Ramos (cell line): ENCODE data around the gene RSRC2.
"Not testable (repeated sequence)": the region's sequence is repeated elsewhere in the genome, so short reads cannot be mapped to it uniquely, and the experiment has no call there.

Source experiments
- in situ Hi-C: fragments of 300-500 bp; cut with MboI; formaldehyde crosslinking; loops from one replicate; pipeline ENCODE4 v1.14.3; 2022; ENCODE audit warnings: low sequenced_read_pairs; ENCODE audit not compliant: unreplicated experiment

The RSRC2 gene

GRCh38 chr12:122489038-122489437 is 37.7 kb downstream of the RSRC2 start:
- in situ Hi-C loops, result no loop called here

- in situ Hi-C loops, result not testable (repeated sequence)
Measured at GRCh38 chr12:122487807-122488206, 38.9 kb downstream of the RSRC2 start.

GRCh38 chr12:122486805-122487426 is 39.8 kb downstream of the RSRC2 start:
- in situ Hi-C loops, result no loop called here

GRCh38 chr12:122486360-122486759 is 40.4 kb downstream of the RSRC2 start:
- in situ Hi-C loops, result not testable (repeated sequence)

GRCh38 chr12:122484385-122484784 is 42.4 kb downstream of the RSRC2 start:
- in situ Hi-C loops, result not testable (repeated sequence)

- in situ Hi-C loops, result no loop called here
Measured at GRCh38 chr12:122483969-122484368, 42.8 kb downstream of the RSRC2 start.

- in situ Hi-C loops, result no loop called here
Measured at GRCh38 chr12:122481861-122482260, 44.9 kb downstream of the RSRC2 start.

- in situ Hi-C loops, result no loop called here
Measured at GRCh38 chr12:122480753-122481152, 46.0 kb downstream of the RSRC2 start.

- in situ Hi-C loops, result no loop called here
Measured at GRCh38 chr12:122474324-122474716, 52.4 kb downstream of the RSRC2 start.

GRCh38 chr12:122473543-122474323 is 53.0 kb downstream of the RSRC2 start:
- in situ Hi-C loops, result no loop called here

GRCh38 chr12:122471324-122472226 is 55.2 kb downstream of the RSRC2 start:
- in situ Hi-C loops, result no loop called here

- in situ Hi-C loops, result not testable (repeated sequence)
Measured at GRCh38 chr12:122470576-122470975, 56.2 kb downstream of the RSRC2 start.

GRCh38 chr12:122469856-122470255 is 56.9 kb downstream of the RSRC2 start:
- in situ Hi-C loops, result not testable (repeated sequence)

GRCh38 chr12:122467983-122468382 is 58.8 kb downstream of the RSRC2 start:
- in situ Hi-C loops, result no loop called here

GRCh38 chr12:122464317-122465042 is 62.3 kb downstream of the RSRC2 start:
- in situ Hi-C loops, result not testable (repeated sequence)

- in situ Hi-C loops, result no loop called here
Measured at GRCh38 chr12:122460641-122461040, 66.1 kb downstream of the RSRC2 start.

- in situ Hi-C loops, result no loop called here
Measured at GRCh38 chr12:122460061-122460460, 66.7 kb downstream of the RSRC2 start.

GRCh38 chr12:122459211-122459610 is 67.5 kb downstream of the RSRC2 start:
- in situ Hi-C loops, result no loop called here

- in situ Hi-C loops, result no loop called here
Measured at GRCh38 chr12:122458105-122459035, 68.4 kb downstream of the RSRC2 start.
